HCT116 (cell line): ENCODE measurements around the gene ZNHIT2. TPM values are rescaled to one million over a fixed set of nuclear protein-coding genes. Genes with fewer than 3 reads are reported as not detected.

Experiments
- ATAC-seq: fragments of 200-7000 bp; cut with Tn5 transposase; 2 replicates; pipeline ENCODE4 v1.9.1; 2020; ENCODE audit warnings: mild to moderate bottlenecking, moderate library complexity
- BruUV-seq: library from RNA; stranded (reverse); fragments of 400-500 nt; replicated peaks from 2 replicates; lab custom pipeline; 2021; lab: Mats Ljungman, UMichigan
- CTCF ChIA-PET: fragments of 300-600 bp; sonication (Branson Sonifier 250); formaldehyde crosslinking; loops from one replicate; lab custom pipeline; 2021; ENCODE audit warnings: antibody characterized with exemption; lab: Charles Lee
- POLR2A ChIA-PET: fragments of 300-600, 350-600 bp; sonication (Branson Sonifier 250); formaldehyde crosslinking; loops from one replicate; lab custom pipeline; 2021; ENCODE audit warnings: antibody characterized with exemption; lab: Charles Lee
- RAD21 ChIA-PET, 2 experiments: fragments of 300-600 bp; sonication (Branson Sonifier 250); formaldehyde crosslinking; loops; one replicate each; lab custom pipeline; 2023; ENCODE audit warnings: low total read pairs in 2 of 2; ENCODE audit not compliant: uncharacterized antibody in 2 of 2, unreplicated experiment in 2 of 2, low non-redundant PET in 1 of 2; lab: Charles Lee
- DNase-seq: peaks from one replicate; pipeline ENCODE4 v3.0.0-alpha.2; 2010; ENCODE audit warnings: low read depth, low spot score
- H2AFZ ChIP-seq: fragments of 200-600 bp; shearing (Covaris generic), sonication (generic); 2 replicates; pipeline ENCODE4 v1.6.1; 2017; ENCODE audit warnings: low read depth, mixed run types, mixed read lengths, antibody characterized with exemption, low read length; ENCODE audit not compliant: poor library complexity, severe bottlenecking
- H3K27ac ChIP-seq: 2 replicates; pipeline ENCODE4 v1.5.1; 2012; ENCODE audit warnings: low read depth, low read length
- H3K27me3 ChIP-seq: fragments of 200-600 bp; sonication (generic); 2 replicates; pipeline ENCODE4 v1.6.1; 2016; ENCODE audit warnings: mixed run types, low read length, mixed read lengths; ENCODE audit not compliant: insufficient read depth
- H3K36me3 ChIP-seq, 2 experiments: fragments of 200-500 bp in 1 of 2; fragments of 200-600 bp in 1 of 2; sonication (Bioruptor generic) in 1 of 2; sonication (generic) in 1 of 2; 2 replicates each; pipeline versions ENCODE4 v1.5.1 to v1.6.1; 2014 to 2016; ENCODE audit warnings: low read length in 2 of 2, inconsistent platforms in 1 of 2, mixed read lengths in 1 of 2, mixed run types in 1 of 2; ENCODE audit not compliant: insufficient read depth in 2 of 2, control insufficient read depth in 1 of 2
- H3K4me1 ChIP-seq, 2 experiments: fragments of 200-600 bp in 1 of 2; sonication (generic) in 1 of 2; 2 replicates each; pipeline versions ENCODE4 v1.5.1 to v1.6.1; 2012 to 2017; ENCODE audit warnings: low read length in 2 of 2, inconsistent platforms in 1 of 2, mild to moderate bottlenecking in 1 of 2, mixed read lengths in 1 of 2, mixed run types in 1 of 2, moderate library complexity in 1 of 2; ENCODE audit not compliant: insufficient read depth in 2 of 2, control insufficient read depth in 1 of 2
- H3K4me2 ChIP-seq: fragments of 200-600 bp; sonication (generic); 2 replicates; pipeline ENCODE4 v1.6.1; 2017; ENCODE audit warnings: mixed run types, low read length, mixed read lengths
- H3K4me3 ChIP-seq, 2 experiments: fragments of 200-600 bp in 1 of 2; sonication (generic) in 1 of 2; replicated peaks in 1 of 2; 2 replicates each; pipeline ENCODE4 v1.5.1; 2011 to 2016; ENCODE audit warnings: low read length in 2 of 2, control low read depth in 1 of 2, low read depth in 1 of 2, mild to moderate bottlenecking in 1 of 2, mixed read lengths in 1 of 2, mixed run types in 1 of 2
- H3K79me2 ChIP-seq: fragments of 200-600 bp; sonication (generic); 2 replicates; pipeline ENCODE4 v1.6.1; 2017; ENCODE audit warnings: mild to moderate bottlenecking, mixed run types, low read length, moderate library complexity, mixed read lengths; ENCODE audit not compliant: insufficient read depth
- H3K9ac ChIP-seq: fragments of 200-600 bp; sonication (generic); 2 replicates; pipeline ENCODE4 v1.6.1; 2016; ENCODE audit warnings: low read length, mixed read lengths
- H3K9me2 ChIP-seq: fragments of 200-600 bp; sonication (generic), shearing (Covaris generic); 2 replicates; pipeline ENCODE4 v1.6.1; 2017; ENCODE audit warnings: mixed run types, mild to moderate bottlenecking, moderate library complexity; ENCODE audit not compliant: insufficient read depth
- H3K9me3 ChIP-seq, 2 experiments: fragments of 200-500 bp in 1 of 2; fragments of 200-600 bp in 1 of 2; sonication (Bioruptor generic) in 1 of 2; sonication (generic) in 1 of 2; 2 replicates each; pipeline ENCODE4 v1.6.1; 2014 to 2017; ENCODE audit warnings: low read length in 2 of 2, mixed read lengths in 2 of 2, inconsistent platforms in 1 of 2, low read depth in 1 of 2, mild to moderate bottlenecking in 1 of 2, mixed run types in 1 of 2, moderate library complexity in 1 of 2; ENCODE audit not compliant: control insufficient read depth in 1 of 2, insufficient read depth in 1 of 2
- H4K20me1 ChIP-seq: fragments of 200-600 bp; sonication (generic), shearing (Covaris generic); 2 replicates; pipeline ENCODE4 v1.6.1; 2017; ENCODE audit warnings: mixed run types, mild to moderate bottlenecking, moderate library complexity; ENCODE audit not compliant: insufficient read depth
- CTCF ChIP-seq, 3 experiments: fragments of 200-600 bp in 1 of 3; sonication (generic) in 1 of 3; IDR thresholded peaks in 2 of 3; conservative IDR thresholded peaks in 1 of 3; 2 replicates each; pipeline ENCODE4 v1.5.1; 2012 to 2017; ENCODE audit warnings: low read depth in 2 of 3, low read length in 2 of 3, antibody characterized with exemption in 1 of 3, borderline replicate concordance in 1 of 3, control low read depth in 1 of 3, mild to moderate bottlenecking in 1 of 3, mixed read lengths in 1 of 3, mixed run types in 1 of 3, moderate library complexity in 1 of 3; ENCODE audit not compliant: insufficient read depth in 1 of 3
- EZH2 ChIP-seq: fragments of 200-600 bp; sonication (generic); IDR thresholded peaks from 2 replicates; pipeline ENCODE4 v1.6.1; 2017; ENCODE audit warnings: antibody characterized with exemption, mixed run types
- RAD21 ChIP-seq: IDR thresholded peaks from 2 replicates; pipeline ENCODE4 v1.6.1; 2012; ENCODE audit warnings: low read depth, mild to moderate bottlenecking
- REST ChIP-seq: IDR thresholded peaks from 2 replicates; pipeline ENCODE4 v1.6.1; 2012; ENCODE audit warnings: low read depth
- intact Hi-C: fragments of 100-400 bp; cut with micrococcal nuclease; formaldehyde crosslinking; loops from 2 replicates; pipeline ENCODE4 v1.10.0; 2022
- total RNA-seq: library from RNA; stranded (reverse); gene quantifications from one replicate; pipeline ENCODE4 v1.2.1, GENCODE V29; 2021; ENCODE audit not compliant: unreplicated experiment

ZNHIT2 gene
- total RNA-seq, 1 experiment from 2014 or later = 18.8 TPM

- peak; percentile 29 for DNase-seq
- peak; percentile 88 for ATAC-seq
- H3K4me3 ChIP-seq = no peak overlapping the region
- H3K4me1 ChIP-seq = peaks cover 5 to 24% of the 10 kb centered on the region in 2 experiments; a peak in 3 of 4 replicates
- ChIA-PET CTCF (no interaction called here), RAD21 (no interaction called here), POLR2A (interaction anchor here (0.8 kb wide), 1 partner anchor 34 kb away, joined by 3 read pairs; the partner anchor contains the start of gene TM7SF2)
- peak overlapping the region; percentile 39 for H3K27ac ChIP-seq
- no TSS peak for BruUV-seq
- intact Hi-C loops = loop anchor here (5.0 kb wide), 1 partner anchor 66 kb away; the partner anchor contains the start of gene ARL2
- no peaks in the 10 kb centered on the region for H4K20me1 ChIP-seq
- H3K36me3 ChIP-seq = peaks cover 14 to 49% of the 10 kb centered on the region in 2 experiments; a peak in 2 of 4 replicates
- H3K9me3 ChIP-seq = no peaks in the 10 kb centered on the region
- H3K79me2 ChIP-seq = peaks cover 65% of the 10 kb centered on the region
- peak overlapping the region; percentile 15; the same call in 1 of the 2 replicates for H3K9ac ChIP-seq
- no peak overlapping the region for H2AFZ ChIP-seq
- no peaks in the 10 kb centered on the region for H3K27me3 ChIP-seq
- H3K9me2 ChIP-seq = no peaks in the 10 kb centered on the region
- peak; percentile 52 to 83 (median 78); a peak in 5 of 6 replicates for TF ChIP-seq CTCF (IDR thresholded peaks at IDR 0.05 in 2 of 3, conservative IDR thresholded peaks at IDR 0.05 in 1 of 3; ENCODE audit: borderline replicate concordance in 1 of 3, insufficient read depth in 1 of 3, low read depth in 2 of 3, low read length in 2 of 3)
- TF ChIP-seq REST = no peak
- no peak for TF ChIP-seq EZH2
- peak; percentile 59 for TF ChIP-seq RAD21
- peak overlapping the region; percentile 31; the same call in 1 of the 2 replicates for H3K4me2 ChIP-seq
These were observed 39.4 kb downstream of the ZNHIT2 start for GRCh38 chr11:65078151-65078550.
